ENCODE measurements around the gene GPR151.

Gene GPR151

DNA sequence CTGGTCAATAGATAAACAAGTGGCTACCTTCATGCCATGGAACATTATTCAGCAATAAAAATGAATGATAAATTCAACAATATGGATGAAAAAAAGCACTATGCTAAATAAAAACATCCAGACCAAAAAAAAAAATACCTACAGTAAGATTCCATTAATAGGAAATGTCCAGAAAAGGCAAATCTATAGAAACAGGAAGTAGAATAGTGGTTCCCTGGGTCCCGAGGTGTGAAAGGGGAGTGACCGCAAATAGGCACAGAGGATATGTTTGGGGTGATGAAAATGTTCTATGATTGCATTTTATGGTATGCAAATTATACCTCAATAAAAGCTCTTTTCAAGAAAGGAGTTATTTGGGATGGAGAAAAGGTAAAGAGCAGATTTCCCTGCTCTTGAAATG, 3.6 kb upstream of the GPR151 start:
- no peak for DNase-seq

DNA sequence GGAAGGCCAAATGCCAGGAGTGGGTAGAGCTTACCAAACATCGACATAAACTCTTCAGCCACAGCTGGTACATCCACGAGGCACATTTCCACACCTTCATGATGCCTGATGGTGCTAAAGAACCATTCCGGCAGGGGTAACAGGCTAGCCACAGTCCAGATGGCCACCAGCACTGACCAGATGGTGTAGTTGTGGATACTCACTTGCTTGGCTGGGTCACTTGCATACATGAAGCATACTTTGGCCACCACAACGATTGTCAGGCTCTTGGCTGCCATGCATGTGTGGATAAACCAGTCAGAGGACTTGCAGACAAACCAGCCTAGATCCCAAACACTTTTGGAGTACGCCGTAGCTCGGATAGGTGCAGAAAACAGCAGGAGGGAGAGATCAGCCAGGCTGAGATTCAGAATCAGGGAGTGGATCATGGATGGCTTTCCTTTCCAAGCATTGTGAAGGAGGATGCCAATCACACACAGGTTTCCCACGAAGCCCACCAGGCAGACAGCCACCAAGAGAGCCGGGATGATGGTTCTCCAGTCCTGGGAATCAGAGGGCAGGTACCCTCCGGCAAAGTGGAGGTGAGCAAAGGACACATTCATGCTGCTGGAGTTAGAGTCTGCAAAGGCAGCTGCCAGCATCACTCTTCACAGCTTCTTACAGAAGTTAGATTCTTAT, 378 bp downstream of the GPR151 start:
- DNase-seq, result no peak

DNA sequence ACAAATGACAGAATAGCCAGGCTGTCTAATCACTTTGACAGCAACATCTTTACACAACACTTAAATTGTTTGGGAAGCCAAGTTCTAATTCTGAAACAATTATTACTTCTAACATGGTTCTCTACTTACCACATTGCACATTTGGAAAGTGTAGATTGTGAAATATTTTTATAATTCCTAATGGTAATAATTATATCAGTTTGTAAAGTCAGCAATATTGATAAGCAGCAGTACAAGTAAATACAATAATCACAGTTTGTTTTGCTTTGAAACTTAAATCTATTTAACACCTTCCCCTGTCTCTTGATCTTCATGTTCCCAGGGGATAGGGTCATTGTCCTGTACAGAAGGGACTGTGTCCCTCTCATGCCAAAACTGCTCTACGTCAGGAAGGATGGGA, 1.4 kb downstream of the GPR151 start:
- DNase-seq, result no peak

DNA sequence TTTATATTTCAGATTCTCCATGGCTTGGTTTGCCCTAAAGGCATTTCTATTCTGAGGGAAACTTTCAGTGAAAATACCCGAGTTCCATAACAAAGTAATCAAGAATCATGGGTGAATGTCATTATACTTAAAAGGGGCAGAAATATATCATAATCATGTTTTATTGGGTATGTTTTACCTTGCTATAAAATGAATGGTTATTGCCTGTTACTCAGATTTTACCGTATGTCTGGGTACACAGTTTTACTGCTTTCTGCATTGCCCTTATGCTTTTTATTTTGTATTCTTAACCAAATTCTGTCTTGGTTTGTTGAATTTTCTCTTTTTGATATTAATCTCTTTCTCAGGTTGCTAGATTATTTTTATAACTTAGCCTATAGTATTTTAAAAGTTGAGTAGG, 2.5 kb downstream of the GPR151 start:
- DNase-seq, result no peak

DNA sequence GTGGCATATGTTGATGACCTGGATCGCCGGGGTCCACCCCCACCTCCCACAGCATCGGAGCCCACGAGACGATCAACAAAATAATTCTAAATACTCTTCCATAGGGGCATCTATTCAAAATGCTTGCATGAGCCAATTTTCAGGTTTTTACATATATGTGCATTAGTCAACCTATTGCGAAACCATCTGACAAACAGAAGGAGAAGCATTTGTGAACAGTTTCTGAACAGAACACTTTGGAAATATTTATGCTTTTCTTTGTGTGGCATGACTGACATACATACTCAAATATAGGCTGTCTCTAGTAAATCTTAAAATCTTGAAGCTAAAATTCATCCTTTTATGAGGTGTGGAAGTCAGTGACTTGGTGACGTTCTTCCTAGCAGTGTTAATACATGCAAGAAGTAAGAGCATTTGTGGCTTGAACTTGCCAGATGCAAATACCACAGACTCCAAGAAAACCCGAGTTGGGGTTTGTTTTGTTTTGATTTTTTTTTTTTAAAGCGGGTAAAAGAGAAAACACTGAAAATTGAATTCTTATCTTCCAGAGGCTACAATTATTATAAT, 5.3 kb downstream of the GPR151 start:
- DNase-seq, result no peak

- no peak for DNase-seq
Observed at GRCh38 chr5:146507428-146507827, 8.6 kb downstream of the GPR151 start.

DNA sequence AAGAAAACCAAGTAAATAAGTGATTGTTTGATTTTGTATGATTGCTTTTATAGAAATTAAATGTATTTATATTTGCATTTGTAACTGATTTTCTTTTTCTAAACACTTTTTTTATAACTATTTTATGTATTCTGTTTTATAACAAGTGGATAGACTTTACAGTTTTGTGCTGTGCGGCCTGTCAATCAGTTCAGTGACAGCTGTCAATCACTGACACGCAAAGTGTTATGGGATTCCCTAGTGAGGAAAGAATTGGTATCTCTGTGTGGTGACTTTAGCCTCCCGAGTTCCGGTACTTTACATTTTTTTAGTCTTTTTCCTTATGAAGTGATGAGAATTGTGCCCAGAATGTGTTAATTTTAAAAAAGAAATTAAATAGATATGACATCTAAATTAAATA, 16.3 kb downstream of the GPR151 start:
- no peak for DNase-seq

DNA sequence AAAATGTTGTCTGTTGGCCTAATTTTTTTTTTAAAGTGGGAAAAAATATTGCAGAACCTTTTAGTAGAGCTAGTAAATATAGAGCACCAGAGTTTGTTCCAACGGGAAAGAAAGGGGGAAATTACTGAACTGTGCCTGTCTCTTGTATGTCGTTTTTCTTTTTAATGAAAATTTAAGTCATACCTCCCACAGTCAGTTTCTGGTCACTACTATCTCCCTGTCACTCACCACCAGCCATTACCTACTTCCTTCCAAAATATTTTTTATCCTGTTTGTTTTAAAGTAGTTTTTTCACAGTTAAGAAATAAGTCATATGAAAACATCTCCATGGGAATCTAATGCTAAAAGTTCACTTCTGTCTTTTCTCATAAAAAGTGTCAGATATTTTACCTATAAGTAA, 21.3 kb downstream of the GPR151 start:
- no peak for DNase-seq

DNA sequence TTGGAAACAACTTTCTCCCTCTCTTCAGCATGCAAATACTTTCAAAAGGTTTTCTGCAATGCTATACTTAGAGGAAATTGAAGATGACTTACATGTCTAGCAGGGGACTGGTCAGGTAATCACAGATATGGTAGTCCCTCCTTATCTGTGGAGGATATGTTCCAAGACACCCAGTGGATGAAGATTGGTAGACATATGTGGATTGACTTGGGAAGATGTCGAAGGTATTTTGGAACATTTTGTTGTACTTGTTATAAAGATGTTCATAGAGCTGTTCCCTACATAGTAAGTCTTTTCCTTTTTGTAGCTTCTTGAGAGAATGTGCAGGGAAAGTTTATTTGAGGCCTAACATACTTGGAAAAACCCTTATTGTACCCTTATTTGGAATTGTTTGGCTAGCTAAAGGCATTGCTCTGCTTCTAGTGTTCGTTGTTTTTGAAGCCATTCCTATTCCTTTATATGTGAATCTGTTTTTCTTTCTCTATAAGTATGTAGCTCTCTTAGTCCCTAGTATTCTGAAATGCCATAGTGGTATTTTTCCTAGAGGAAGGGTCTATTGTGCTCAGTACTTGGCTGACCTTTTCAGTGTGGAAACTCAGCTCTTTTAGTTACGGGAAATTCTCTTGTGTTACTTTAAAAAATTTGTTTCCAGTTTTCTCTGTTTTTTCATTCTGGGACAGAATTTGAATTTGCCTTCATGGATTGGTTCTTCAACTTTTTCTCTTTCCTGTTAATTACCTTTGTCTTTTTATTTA, 25.7 kb downstream of the GPR151 start:
- DNase-seq, result no peak

- no peak for DNase-seq
Observed at GRCh38 chr5:146484714-146485391, 31.1 kb downstream of the GPR151 start.

DNA sequence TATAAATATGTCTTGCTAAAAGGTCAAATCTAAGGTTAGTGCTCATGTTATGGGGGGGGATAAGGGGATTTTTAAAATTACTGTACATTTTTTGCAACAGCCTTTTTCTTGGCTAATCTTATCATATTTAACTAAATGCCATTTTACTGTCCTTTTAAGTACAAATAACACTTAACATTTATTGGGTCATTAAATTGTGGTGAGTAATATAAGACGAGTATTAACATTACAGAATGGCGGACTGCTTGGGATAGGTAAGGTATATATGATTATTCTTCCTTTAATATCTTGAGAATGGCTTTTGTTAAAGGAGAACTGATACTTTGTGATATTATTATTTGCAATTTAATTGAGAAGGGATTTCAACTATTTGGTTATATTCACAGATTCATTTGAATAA, 33.2 kb downstream of the GPR151 start:
- DNase-seq, result no peak

DNA sequence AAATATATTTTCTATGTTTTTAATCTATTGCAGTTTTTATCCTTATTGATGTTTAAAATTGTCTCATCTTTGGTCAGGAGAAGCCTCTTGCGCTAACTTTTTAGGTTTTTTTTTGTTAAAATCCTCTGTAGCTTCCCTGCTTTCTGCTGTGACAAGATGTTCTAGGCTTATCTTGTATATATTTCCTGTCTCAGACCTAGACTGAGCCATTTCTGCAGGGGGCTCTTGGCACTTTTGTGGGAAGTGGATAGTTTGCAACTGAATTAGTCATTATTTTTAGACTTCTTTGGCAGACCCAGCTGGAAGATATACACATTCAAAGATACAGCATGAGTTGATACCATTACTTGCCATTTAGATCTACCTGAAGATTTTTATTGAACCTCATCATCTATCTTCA, 40.1 kb downstream of the GPR151 start:
- DNase-seq, result no peak

GRCh38 chr5:146475190-146475780, 40.7 kb downstream of the GPR151 start:
- DNase-seq, result no peak

GRCh38 chr5:146474065-146474464, 41.9 kb downstream of the GPR151 start:
- DNase-seq, result no peak

DNA sequence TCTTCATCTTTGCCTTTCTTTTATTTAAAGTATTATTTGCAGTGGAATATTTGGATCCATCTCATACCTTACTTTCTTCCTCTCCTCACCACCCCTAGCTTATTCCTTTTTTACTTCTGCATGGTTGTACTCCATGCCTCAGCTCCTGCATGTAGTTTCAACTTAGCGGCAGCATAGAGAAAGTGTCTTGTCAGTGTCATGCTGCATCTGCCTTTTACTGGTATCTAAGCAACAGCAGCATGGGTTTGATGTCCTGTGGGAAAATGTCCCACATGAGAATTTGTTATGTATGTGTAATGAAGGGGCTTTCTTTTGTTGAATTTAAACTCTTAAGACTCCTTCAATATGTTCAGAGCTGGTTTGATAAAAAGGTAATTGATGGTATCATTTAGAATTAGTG, 48.2 kb downstream of the GPR151 start:
- no peak for DNase-seq

- no peak for DNase-seq
Observed at GRCh38 chr5:146466521-146467349, 49.3 kb downstream of the GPR151 start.

DNA sequence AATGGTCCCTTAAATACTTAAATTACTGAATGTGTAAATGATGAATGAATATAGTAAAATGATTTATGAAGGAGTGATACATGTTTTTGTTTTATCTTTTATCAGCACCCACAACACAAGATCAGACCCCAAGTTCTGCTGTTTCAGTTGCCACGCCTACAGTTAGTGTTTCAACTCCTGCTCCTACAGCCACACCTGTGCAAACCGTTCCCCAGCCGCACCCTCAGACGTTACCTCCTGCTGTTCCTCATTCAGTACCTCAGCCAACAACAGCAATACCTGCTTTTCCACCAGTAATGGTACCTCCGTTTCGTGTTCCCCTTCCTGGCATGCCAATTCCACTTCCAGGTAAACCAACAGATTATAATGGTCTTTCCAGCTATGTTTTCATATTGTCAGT, 52.5 kb downstream of the GPR151 start:
- DNase-seq, result no peak

All from midbrain (tissue), 1 donor.